Measurements from ENCODE around the gene TMEM170B.

The TMEM170B gene

GRCh38 chr6:11537229-11538051 is at the start of gene TMEM170B:
TMEM170B (plus strand) TSS chr6:11537749; CDS start chr6:11538278, 529 bp downstream.
- peak; percentile 57 for DNase-seq

- DNase-seq = no peak
Measured at GRCh38 chr6:11490996-11491395, 46.6 kb upstream of the TMEM170B start.

DNA sequence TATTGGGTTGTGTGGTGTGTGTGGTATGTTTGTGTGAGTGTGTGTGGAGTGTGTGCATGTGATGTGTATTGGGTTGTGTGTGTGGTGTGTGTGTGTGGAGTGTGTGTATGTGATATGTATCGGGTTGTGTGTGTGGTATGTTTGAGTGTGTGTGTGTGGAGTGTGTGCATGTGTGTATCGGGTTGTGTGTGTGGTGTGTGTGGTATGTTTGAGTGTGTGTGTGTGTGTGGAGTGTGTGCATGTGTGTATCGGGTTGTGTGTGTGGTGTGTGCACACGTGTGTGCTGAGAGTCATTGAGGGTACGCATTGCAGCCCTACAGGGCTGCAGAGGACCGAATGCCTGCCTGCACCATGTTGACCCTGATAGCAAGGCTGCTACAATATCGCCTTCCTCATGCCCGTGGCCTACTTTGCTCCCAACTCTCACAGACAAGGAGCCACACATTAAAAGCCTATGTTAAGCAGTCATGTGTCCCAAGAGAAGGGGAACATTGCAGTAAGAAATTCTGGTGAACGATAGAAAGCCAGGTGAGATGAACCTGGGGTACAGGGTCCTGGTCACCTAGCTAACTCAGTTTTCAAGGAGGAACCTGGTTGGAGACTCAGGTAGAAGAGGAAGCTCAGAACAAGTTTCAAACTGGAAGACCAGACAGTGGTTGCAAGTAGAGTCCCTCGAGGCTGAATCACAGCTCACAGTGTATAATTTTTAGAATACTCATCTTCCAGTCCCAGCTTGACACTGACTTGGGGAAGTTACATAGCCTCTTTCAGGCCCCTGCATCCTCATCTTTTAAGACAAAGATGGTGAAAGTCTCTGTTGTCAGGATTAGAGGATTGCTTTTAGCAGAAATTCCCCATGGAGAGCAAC is 45.7 kb upstream of the TMEM170B start:
- no peak for DNase-seq

DNA sequence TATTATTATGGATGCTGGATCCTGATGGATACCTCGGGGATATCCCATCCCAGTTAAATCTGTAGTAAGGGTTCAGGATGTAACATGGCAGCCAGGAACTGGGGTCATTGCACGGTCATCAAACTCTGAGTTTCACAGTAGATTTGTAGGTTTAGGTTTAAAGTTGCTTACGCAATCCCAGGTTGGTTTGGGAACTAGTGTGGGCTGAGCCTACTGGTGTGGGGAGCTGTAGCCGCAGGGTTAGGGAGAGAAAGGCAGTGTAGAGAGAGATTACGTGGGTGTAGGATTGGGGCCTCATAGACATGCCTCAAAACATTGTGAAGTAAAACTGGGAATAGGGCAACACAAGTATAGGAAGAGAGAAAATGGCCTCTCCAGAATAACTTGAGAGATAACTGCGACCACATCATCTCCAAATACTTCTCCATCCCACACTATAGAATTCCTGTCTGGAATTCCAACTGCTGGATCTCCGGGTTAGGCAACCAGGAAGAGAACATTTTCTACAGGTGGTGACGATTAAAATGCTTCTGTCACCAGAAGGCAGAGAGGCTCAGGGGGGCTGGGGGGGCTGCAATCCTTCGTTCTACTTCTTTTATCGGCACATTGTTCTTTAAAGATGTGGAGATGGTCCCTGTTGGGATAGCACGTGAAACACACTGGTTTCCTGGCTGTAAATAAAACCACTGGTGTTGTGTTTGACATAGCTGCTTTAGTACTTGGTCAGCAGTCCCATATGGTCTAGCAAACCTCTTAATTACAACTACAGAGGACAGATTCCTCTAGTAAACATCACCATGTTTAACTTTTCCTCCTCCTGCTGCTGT is 44.9 kb upstream of the TMEM170B start:
- DNase-seq = no peak

GRCh38 chr6:11493974-11494373 is 43.6 kb upstream of the TMEM170B start:
- DNase-seq = no peak

DNA sequence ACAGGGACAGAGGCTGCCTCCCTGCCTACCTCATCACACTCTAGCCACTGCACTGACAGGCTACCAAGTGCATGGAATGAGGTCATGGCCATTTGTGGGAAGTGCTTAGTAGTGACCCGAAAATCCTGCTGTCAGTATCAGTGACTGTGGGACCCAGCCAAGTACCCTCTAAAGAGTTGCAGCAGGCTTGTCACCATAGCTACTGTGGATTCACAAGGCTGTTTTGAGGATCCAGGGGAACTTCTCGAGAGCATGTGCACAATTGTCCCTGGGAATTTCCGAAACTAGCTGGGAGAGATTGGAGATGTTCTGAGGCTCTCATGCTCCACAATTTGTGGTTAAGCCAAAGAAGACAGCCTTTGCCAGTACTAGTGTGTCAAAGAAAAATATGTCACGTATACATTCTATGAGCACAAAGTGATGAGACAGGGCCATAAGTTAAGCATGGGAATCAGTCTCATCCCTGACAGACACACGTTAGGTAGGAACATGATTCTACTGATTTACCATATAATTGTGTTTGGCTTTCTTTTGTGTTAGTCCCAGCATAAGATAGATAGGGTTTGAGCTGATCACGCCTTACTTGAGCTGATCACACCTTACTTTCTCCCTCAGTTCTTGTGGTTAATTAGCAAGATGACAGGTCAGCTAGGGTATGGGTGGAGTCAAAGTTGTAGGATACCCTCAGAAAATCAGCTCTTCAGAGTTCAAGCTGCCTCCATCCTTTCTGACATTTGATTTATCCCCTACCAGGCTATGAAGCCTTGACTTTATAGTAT is 42.6 kb upstream of the TMEM170B start:
- no peak for DNase-seq

DNA sequence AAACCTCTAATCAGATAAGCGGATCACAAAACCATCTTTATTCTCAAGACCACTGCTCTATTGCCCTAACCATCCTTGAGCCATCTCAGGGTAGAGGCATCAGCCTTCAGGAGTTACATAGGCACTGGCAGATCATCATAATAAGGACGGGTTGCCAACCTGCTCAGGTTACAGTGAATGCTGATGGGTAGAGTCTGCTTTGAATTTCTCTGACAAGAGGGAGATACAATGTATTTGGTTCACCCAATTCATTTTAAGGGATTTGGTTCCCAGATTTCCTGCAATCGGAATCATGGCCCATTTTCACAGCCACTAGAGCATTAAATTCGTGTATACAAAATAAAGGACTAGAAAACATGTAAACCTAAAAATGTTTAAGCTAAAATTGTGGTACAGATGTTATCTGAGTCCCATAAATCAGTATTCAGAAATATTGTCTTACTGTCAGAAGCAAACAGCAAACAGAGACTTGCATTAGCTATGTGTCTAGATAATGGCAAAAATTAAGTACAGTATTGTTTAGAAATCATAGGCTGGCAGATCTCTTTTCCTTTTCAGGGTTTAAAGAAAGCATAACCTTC is 41.9 kb upstream of the TMEM170B start:
- DNase-seq = no peak

- DNase-seq = peak; percentile 51
Measured at GRCh38 chr6:11496152-11497060, 41.1 kb upstream of the TMEM170B start.

DNA sequence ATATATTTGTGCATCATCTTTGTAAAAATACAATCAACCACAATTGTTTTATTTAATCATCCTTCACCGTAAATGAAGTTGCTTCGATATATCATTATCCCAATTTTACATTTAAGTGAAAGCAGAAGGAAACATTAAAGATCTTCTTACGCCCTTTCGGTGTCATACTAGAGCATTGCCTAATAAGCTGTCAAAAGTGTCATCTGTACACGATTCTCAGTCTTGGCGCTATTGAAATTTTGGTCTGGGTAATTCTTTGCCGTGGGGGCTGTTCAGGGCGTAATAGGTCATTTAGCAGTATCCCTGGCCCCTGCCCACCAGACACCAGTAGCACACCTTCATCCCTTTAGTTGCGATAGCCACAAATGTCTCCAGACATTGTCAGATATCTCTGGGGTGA is 40.4 kb upstream of the TMEM170B start:
- DNase-seq = no peak

DNA sequence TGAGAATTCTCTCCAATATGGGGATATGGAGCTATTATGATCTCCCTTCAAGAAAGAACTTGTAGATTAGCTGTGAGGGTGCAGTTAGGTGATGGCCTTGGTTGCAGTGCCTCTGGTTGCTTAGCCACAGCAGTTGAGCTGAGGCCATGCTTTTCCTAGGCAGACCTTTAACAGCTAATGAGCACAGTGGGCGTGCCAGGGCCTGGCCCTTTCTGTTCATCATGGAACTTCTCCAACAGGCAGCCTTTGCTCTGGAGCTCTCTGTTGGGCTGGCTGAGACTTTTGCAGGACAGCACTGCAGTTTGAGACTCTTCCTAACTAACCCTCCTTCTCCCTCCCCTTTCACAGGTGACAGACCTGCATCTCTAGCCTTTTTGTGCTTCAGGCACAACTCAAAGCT is 39.7 kb upstream of the TMEM170B start:
- no peak for DNase-seq

- DNase-seq = no peak
Measured at GRCh38 chr6:11500008-11500407, 37.5 kb upstream of the TMEM170B start.

DNA sequence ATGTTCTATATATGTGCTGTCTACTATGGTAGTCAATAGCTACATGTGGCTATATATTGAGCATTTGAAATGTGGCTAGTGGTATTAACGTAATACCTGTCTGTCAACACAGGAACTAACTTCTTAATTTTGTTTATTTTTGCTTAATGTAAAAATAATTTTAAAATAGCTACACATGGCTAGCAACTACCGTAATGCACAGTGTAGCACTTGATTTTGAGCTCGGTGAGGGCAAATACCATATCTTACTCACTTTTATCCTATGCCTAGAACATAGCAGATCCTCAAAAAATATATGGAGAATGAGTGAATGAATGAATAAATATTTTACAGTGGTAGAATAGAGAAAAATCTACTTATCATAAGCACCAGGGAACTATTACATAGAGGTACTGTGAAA is 28.1 kb upstream of the TMEM170B start:
- DNase-seq = no peak

GRCh38 chr6:11514672-11515071 is 22.9 kb upstream of the TMEM170B start:
- no peak for DNase-seq

- no peak for DNase-seq
Measured at GRCh38 chr6:11515763-11516162, 21.8 kb upstream of the TMEM170B start.

- no peak for DNase-seq
Measured at GRCh38 chr6:11522812-11523605, 14.5 kb upstream of the TMEM170B start.

DNA sequence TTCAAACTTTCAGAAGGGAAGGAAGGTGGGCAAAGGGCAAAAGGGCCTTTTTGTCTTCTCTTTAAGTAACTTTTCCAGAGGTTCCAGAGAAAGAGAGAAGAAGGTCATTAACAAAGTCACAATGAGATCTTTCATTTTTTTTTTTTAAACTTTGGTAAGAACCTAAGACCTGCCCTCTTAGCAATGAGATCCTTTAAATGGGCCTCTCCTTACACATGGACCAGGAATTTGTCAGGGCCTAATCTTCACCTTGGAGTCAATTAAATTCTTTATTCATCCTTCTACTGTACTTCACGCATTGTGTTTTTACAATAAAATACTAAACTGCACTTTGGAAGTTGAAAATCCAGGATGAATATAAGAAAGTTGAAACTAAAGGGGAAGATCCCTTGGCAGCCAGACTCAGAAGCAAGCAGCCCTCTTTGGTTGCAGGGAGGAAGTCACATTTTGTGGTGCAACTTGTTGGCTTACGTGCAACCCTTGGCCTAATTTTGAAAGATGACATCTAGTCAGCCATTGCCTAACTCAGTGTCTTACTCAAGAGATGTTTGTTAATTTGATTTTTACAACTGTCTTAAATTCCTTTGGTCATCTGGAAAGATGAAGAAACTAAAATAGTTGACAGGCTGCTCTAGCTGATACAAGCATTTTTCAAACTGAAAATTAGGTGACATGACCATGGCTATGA is 11.9 kb upstream of the TMEM170B start:
- DNase-seq = peak; percentile 90

- no peak for DNase-seq
Measured at GRCh38 chr6:11526156-11526505, 11.4 kb upstream of the TMEM170B start.

- DNase-seq = no peak
Measured at GRCh38 chr6:11527274-11527870, 10.2 kb upstream of the TMEM170B start.

DNA sequence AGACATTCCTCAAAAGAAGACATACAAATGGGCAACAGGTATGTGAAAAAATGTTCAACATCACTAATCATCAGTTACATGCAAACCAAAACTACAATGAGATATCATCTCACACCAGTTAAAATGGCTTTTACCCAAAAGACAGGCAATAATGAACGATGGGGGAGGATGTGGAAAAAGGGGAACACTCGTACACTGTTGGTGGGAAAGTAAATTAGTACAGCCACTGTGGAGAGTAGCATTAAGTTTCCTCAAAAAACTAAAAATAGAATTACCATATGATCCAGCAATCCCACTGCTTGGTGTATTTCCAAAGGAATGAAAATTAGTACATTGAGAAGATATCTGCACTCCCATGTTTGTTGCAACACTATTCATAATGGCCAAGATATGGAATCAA is 8.6 kb upstream of the TMEM170B start:
- no peak for DNase-seq
